WTC11 (cell line): ENCODE measurements around the gene FAM167B.

Experiments used
- CTCF ChIP-seq: fragments of 200-600 bp; IDR thresholded peaks from 2 replicates; pipeline ENCODE4 v1.8.0; 2022; ENCODE audit warnings: antibody characterized with exemption
- IRF1 ChIP-seq: sonication (generic); formaldehyde crosslinking; IDR thresholded peaks from 2 replicates; pipeline ENCODE4 v1.8.0; 2023; ENCODE audit warnings: missing genetic modification reagents
- JUN ChIP-seq: sonication (generic); formaldehyde crosslinking; IDR thresholded peaks from 2 replicates; pipeline ENCODE4 v1.8.0; 2023; ENCODE audit warnings: mild to moderate bottlenecking, missing genetic modification reagents
- MAX ChIP-seq: sonication (generic); formaldehyde crosslinking; IDR thresholded peaks from 2 replicates; pipeline ENCODE4 v1.8.0; 2022; ENCODE audit warnings: mild to moderate bottlenecking, missing genetic modification reagents
- SP1 ChIP-seq: sonication (generic); formaldehyde crosslinking; conservative IDR thresholded peaks from 2 replicates; pipeline ENCODE4 v1.8.1; 2022; ENCODE audit warnings: missing genetic modification reagents
- TP53 ChIP-seq: sonication (generic); formaldehyde crosslinking; IDR thresholded peaks from 2 replicates; pipeline ENCODE4 v1.8.1; 2023; ENCODE audit warnings: mild to moderate bottlenecking, missing genetic modification reagents
- USF1 ChIP-seq: sonication (generic); formaldehyde crosslinking; IDR thresholded peaks from 2 replicates; pipeline ENCODE4 v1.8.0; 2022; ENCODE audit warnings: mild to moderate bottlenecking, missing genetic modification reagents
- USF2 ChIP-seq: sonication (generic); formaldehyde crosslinking; IDR thresholded peaks from 2 replicates; pipeline ENCODE4 v1.8.1; 2023; ENCODE audit warnings: mild to moderate bottlenecking, missing genetic modification reagents, moderate library complexity
- ZNF317 ChIP-seq: sonication (generic); formaldehyde crosslinking; IDR thresholded peaks from 2 replicates; pipeline ENCODE4 v1.8.1; 2023; ENCODE audit warnings: low read depth, mild to moderate bottlenecking, moderate library complexity, missing genetic modification reagents, borderline replicate concordance
- ZSCAN18 ChIP-seq: fragments of 250-450 bp; sonication (Bioruptor Pico); IDR thresholded peaks from 2 replicates; pipeline ENCODE4 v2.1.2; 2022; ENCODE audit warnings: mild to moderate bottlenecking, moderate library complexity

- TF ChIP-seq SP1 (CRISPR knock-in tag) = no peak
- TF ChIP-seq CTCF = no peak
- TF ChIP-seq USF1 (CRISPR knock-in tag) = no peak
- no peak for TF ChIP-seq ZSCAN18 (CRISPR knock-in tag)
- no peak for TF ChIP-seq USF2 (CRISPR knock-in tag)
- TF ChIP-seq TP53 (CRISPR knock-in tag) = no peak
- TF ChIP-seq MAX = no peak
- TF ChIP-seq IRF1 (CRISPR knock-in tag) = no peak
- no peak for TF ChIP-seq JUN (CRISPR knock-in tag)
- no peak for TF ChIP-seq ZNF317 (CRISPR knock-in tag)
Observed at GRCh38 chr1:32291145-32291707, 44.2 kb downstream of the FAM167B start.
